Keratinocyte (primary cell): ENCODE results near the gene CYP4V2. TPM values are rescaled to one million over a fixed set of nuclear protein-coding genes. Genes with fewer than 3 reads are reported as not detected.

Experiments
- DNase-seq: peaks from one replicate; pipeline ENCODE4 v3.0.0-alpha.2; 2011; ENCODE audit warnings: low read depth, missing footprints, low spot score
- FAIRE-seq: peaks from 2 replicates; lab custom pipeline; 2011; peaks lifted over from hg19 to GRCh38; lab: Jason Lieb, UNC
- H2AFZ ChIP-seq: 2 replicates; pipeline ENCODE4 v1.6.0; 2012; ENCODE audit warnings: low read length, control low read depth, inconsistent platforms; ENCODE audit not compliant: control insufficient read depth
- H3K27ac ChIP-seq: 2 replicates; pipeline ENCODE4 v1.5.1; 2011; ENCODE audit warnings: low read length; ENCODE audit not compliant: control insufficient read depth, insufficient read depth
- H3K27me3 ChIP-seq: 3 replicates; pipeline ENCODE4 v1.6.0; 2011; ENCODE audit warnings: low read length; ENCODE audit not compliant: control insufficient read depth, insufficient read depth; ENCODE audit errors: extremely low read depth
- H3K36me3 ChIP-seq, 2 experiments: 2 replicates in 1 of 2; 3 replicates in 1 of 2; pipeline ENCODE4 v1.5.1; 2011; ENCODE audit warnings: low read length in 2 of 2, mild to moderate bottlenecking in 1 of 2; ENCODE audit not compliant: control insufficient read depth in 2 of 2, insufficient read depth in 2 of 2; ENCODE audit errors: extremely low read depth in 1 of 2
- H3K4me1 ChIP-seq: 3 replicates; pipeline ENCODE4 v1.5.1; 2011; ENCODE audit warnings: low read length; ENCODE audit not compliant: control insufficient read depth, insufficient read depth; ENCODE audit errors: extremely low read depth
- H3K4me2 ChIP-seq: 3 replicates; pipeline ENCODE4 v1.6.0; 2011; ENCODE audit warnings: low read depth, low read length; ENCODE audit not compliant: control insufficient read depth, insufficient read depth; ENCODE audit errors: extremely low read depth
- H3K4me3 ChIP-seq, 3 experiments: fragments of 200-600 bp in 1 of 3; sonication (generic) in 1 of 3; 2 replicates in 2 of 3; 3 replicates in 1 of 3; pipeline ENCODE4 v1.5.1; 2011 to 2016; ENCODE audit warnings: low read length in 3 of 3, mild to moderate bottlenecking in 3 of 3, control low read depth in 2 of 3, inconsistent platforms in 1 of 3, low read depth in 1 of 3, mixed read lengths in 1 of 3, mixed run types in 1 of 3, moderate library complexity in 1 of 3; ENCODE audit not compliant: control insufficient read depth in 2 of 3, insufficient read depth in 2 of 3; ENCODE audit errors: extremely low read depth in 1 of 3
- H3K79me2 ChIP-seq: 2 replicates; pipeline ENCODE4 v1.6.0; 2012; ENCODE audit warnings: low read length; ENCODE audit not compliant: control insufficient read depth, insufficient read depth
- H3K9ac ChIP-seq: 3 replicates; pipeline ENCODE4 v1.6.0; 2011; ENCODE audit warnings: low read length; ENCODE audit not compliant: control insufficient read depth, insufficient read depth; ENCODE audit errors: extremely low read depth
- H3K9me1 ChIP-seq: 3 replicates; pipeline ENCODE4 v1.6.0; 2011; ENCODE audit warnings: low read length; ENCODE audit not compliant: control insufficient read depth, insufficient read depth; ENCODE audit errors: extremely low read depth
- H3K9me3 ChIP-seq: 2 replicates; pipeline ENCODE4 v1.5.1; 2012; ENCODE audit warnings: low read depth, low read length; ENCODE audit not compliant: control insufficient read depth
- H4K20me1 ChIP-seq: 3 replicates; pipeline ENCODE4 v1.6.0; 2011; ENCODE audit warnings: low read length; ENCODE audit not compliant: control insufficient read depth, insufficient read depth; ENCODE audit errors: extremely low read depth
- CTCF ChIP-seq, 3 experiments: IDR thresholded peaks in 1 of 3; conservative IDR thresholded peaks in 1 of 3; optimal IDR thresholded peaks in 1 of 3; 2 replicates in 2 of 3; 3 replicates in 1 of 3; pipeline versions ENCODE3 to v1.5.1; 2011; ENCODE audit warnings: low read length in 3 of 3, mild to moderate bottlenecking in 3 of 3, moderate library complexity in 2 of 3, control low read depth in 1 of 3, inconsistent platforms in 1 of 3; ENCODE audit not compliant: insufficient read depth in 2 of 3; ENCODE audit errors: extremely low read depth in 1 of 3
- EZH2 ChIP-seq: IDR thresholded peaks from one replicate; pipeline ENCODE4 v1.6.1; 2012; ENCODE audit warnings: inconsistent platforms, mild to moderate bottlenecking, low read length, moderate library complexity
- dilution Hi-C: fragments of 300-500 bp; cut with MboI; formaldehyde crosslinking; loops from one replicate; pipeline ENCODE4 v1.7.0; 2020; ENCODE audit warnings: low sequenced_read_pairs; ENCODE audit not compliant: extremely low pct_ligation_motif_present
- polyA plus RNA-seq, 5 experiments: library from polyadenylated mRNA; depleted of rRNA in 3 of 5; stranded (reverse) in 3 of 5; stranded (forward) in 1 of 5; unstranded in 1 of 5; fragments of >200 nt; gene quantifications; 1 replicate in 1 of 5; 2 replicates in 3 of 5; 3 replicates in 1 of 5; pipeline versions ENCODE4 v1.2.1 to v1.2.3, GENCODE V29; 2011 to 2012; ENCODE audit warnings: missing spikeins in 2 of 5, low read depth in 1 of 5, low replicate concordance in 1 of 5

Gene CYP4V2
- polyA plus RNA-seq, 1 donor (not counting 4 experiments of a cell fraction or from before 2014, with no cell fraction given): 8.8 TPM

- H3K4me3 ChIP-seq: no peak overlapping the region
- H3K9me3 ChIP-seq: no peaks in the 10 kb centered on the region
- no peak overlapping the region for H2AFZ ChIP-seq
- no peaks in the 10 kb centered on the region for H3K79me2 ChIP-seq
- dilution Hi-C loops: no loop called here
- H3K9me1 ChIP-seq: no peaks in the 10 kb centered on the region
- no peak for TF ChIP-seq EZH2
- no peak for TF ChIP-seq CTCF (optimal IDR thresholded peaks at IDR 0.05 in 1 of 3, IDR thresholded peaks at IDR 0.05 in 1 of 3, conservative IDR thresholded peaks at IDR 0.05 in 1 of 3; ENCODE audit: extremely low read depth in 1 of 3, insufficient read depth in 2 of 3, low read length in 3 of 3)
- H3K27me3 ChIP-seq: peaks cover 8% of the 10 kb centered on the region
- H3K27ac ChIP-seq: no peak overlapping the region
- no peak overlapping the region for H3K4me2 ChIP-seq
- H3K36me3 ChIP-seq: no peaks in the 10 kb centered on the region
- H3K9ac ChIP-seq: no peak overlapping the region
- DNase-seq (no peak), FAIRE-seq (no peak)
- H4K20me1 ChIP-seq: no peaks in the 10 kb centered on the region
- H3K4me1 ChIP-seq: peaks cover 2% of the 10 kb centered on the region
Observed at GRCh38 chr4:186148336-186148975, 42.9 kb upstream of the CYP4V2 start.

GRCh38 chr4:186149872-186150271 is 41.5 kb upstream of the CYP4V2 start:
- peaks cover 8% of the 10 kb centered on the region for H3K27me3 ChIP-seq
- dilution Hi-C loops: no loop called here
- H3K4me1 ChIP-seq: peaks cover 2% of the 10 kb centered on the region
- H2AFZ ChIP-seq: no peak overlapping the region
- H3K27ac ChIP-seq: no peak overlapping the region
- no peak for DNase-seq
- no peak overlapping the region for H3K4me2 ChIP-seq
- no peaks in the 10 kb centered on the region for H3K36me3 ChIP-seq
- TF ChIP-seq EZH2 (no peak), CTCF (optimal IDR thresholded peaks at IDR 0.05 in 1 of 3, IDR thresholded peaks at IDR 0.05 in 1 of 3, conservative IDR thresholded peaks at IDR 0.05 in 1 of 3; ENCODE audit: extremely low read depth in 1 of 3, insufficient read depth in 2 of 3, low read length in 3 of 3) (peak in 2 of 3 experiments; percentile 51 to 58)
- H3K79me2 ChIP-seq: no peaks in the 10 kb centered on the region
- no peak for FAIRE-seq
- H3K9ac ChIP-seq: no peak overlapping the region
- H3K9me1 ChIP-seq: no peaks in the 10 kb centered on the region
- no peaks in the 10 kb centered on the region for H3K9me3 ChIP-seq
- H4K20me1 ChIP-seq: no peaks in the 10 kb centered on the region
- no peak overlapping the region for H3K4me3 ChIP-seq
